ENCODE results near the gene EMP1.

EMP1 gene

GRCh38 chr12:13173012-13173932 lies 23.3 kb upstream of the EMP1 start:
- DNase-seq, result peak; percentile 48 to 62

- DNase-seq, result no peak
These were observed 21.0 kb upstream of the EMP1 start for GRCh38 chr12:13175499-13175898.

GRCh38 chr12:13176256-13176655 lies 20.3 kb upstream of the EMP1 start:
- no peak for DNase-seq

- DNase-seq, result no peak
These were observed 19.2 kb upstream of the EMP1 start for GRCh38 chr12:13177373-13177772.

GRCh38 chr12:13177906-13178305 lies 18.6 kb upstream of the EMP1 start:
- no peak for DNase-seq

- no peak for DNase-seq
These were observed 17.8 kb upstream of the EMP1 start for GRCh38 chr12:13178568-13179210.

GRCh38 chr12:13179211-13180074 lies 17.1 kb upstream of the EMP1 start:
- DNase-seq, result peak; percentile 71 to 79

- DNase-seq, result no peak
These were observed 15.0 kb upstream of the EMP1 start for GRCh38 chr12:13181375-13182070.

GRCh38 chr12:13182881-13183280 lies 13.6 kb upstream of the EMP1 start:
- DNase-seq, result no peak

- no peak for DNase-seq
These were observed 12.9 kb upstream of the EMP1 start for GRCh38 chr12:13183620-13184019.

GRCh38 chr12:13186302-13186701 lies 10.2 kb upstream of the EMP1 start:
- no peak for DNase-seq

- DNase-seq, result no peak
These were observed 9.1 kb upstream of the EMP1 start for GRCh38 chr12:13187399-13187798.

GRCh38 chr12:13189264-13189663 lies 7.3 kb upstream of the EMP1 start:
- no peak for DNase-seq

GRCh38 chr12:13190275-13190674 lies 6.3 kb upstream of the EMP1 start:
- no peak for DNase-seq

GRCh38 chr12:13192719-13193118 lies 3.8 kb upstream of the EMP1 start:
- no peak for DNase-seq

GRCh38 chr12:13193505-13194231 lies 2.9 kb upstream of the EMP1 start:
- no peak for DNase-seq

- no peak for DNase-seq
These were observed 2.0 kb upstream of the EMP1 start for GRCh38 chr12:13194401-13195110.

GRCh38 chr12:13195250-13195649 lies 1.3 kb upstream of the EMP1 start:
- DNase-seq, result no peak

GRCh38 chr12:13195785-13196129 lies 769 bp upstream of the EMP1 start:
- DNase-seq, result no peak

GRCh38 chr12:13197032-13197431 lies 506 bp downstream of the EMP1 start:
- no peak for DNase-seq

- no peak for DNase-seq
These were observed 1.1 kb downstream of the EMP1 start for GRCh38 chr12:13197526-13198143.

All from activated CD4-positive, alpha-beta T cell treated with anti-CD3 and anti-CD28 coated beads, Interleukin-2, amount 50 U/mL, for 48 hours (primary cell).